ENCODE results near the gene UBE2QL1. TPM values are rescaled to one million over a fixed set of nuclear protein-coding genes. Genes with fewer than 3 reads are reported as not detected.

The UBE2QL1 gene
- total RNA-seq, 1 experiment from 2014 or later = 0.11 TPM

DNA sequence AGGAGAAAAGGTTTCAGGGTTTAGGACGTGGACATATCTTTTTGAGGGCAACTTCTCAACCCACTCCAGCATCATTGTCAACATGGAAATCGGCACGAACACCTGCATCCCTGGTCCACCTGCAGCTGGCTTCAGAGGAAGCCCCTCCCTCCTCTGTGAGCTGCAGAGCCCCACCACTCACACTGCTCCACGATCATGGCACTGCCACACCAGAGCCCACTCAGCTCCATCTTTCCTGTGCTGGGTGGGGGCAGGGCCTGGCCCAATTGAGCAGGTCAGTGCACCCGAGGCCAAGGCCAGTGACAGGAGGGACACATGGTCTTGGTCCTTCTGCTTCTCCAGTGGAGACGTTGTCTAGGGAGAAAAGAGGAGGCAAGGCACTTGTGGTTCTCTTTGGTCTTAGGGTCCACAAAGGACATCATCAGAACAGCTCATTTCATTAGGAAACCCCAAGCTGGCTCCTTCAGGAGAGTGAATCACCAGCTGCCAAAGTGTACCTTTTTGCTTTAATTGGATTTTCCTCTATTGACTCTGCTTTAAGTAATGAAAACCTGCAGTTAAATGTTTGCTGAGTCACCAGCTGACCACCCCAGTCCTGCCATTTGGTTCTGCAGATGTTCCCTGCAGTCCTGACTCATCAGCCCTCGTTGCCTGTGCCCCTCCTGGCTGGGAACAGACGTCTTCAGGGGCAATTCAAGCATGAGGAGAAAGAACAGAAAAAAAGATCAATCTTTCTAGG is 56.2 kb downstream of the UBE2QL1 start:
- Histone ChIP-seq H2BK20ac (ENCODE audit: low read depth, low read length, poor library complexity, severe bottlenecking) (no peak overlapping the region), H4K20me1 (ENCODE audit: control insufficient read depth, insufficient read depth, insufficient read length) (no peaks in the 10 kb centered on the region), H2BK5ac (ENCODE audit: insufficient read length, low read length) (no peak overlapping the region), H4K5ac (ENCODE audit: insufficient read length, low read depth, low read length) (no peak overlapping the region), H3K14ac (ENCODE audit: insufficient read depth, low read length) (no peak overlapping the region), H3K9ac (ENCODE audit: extremely low read depth, insufficient read length, low read length) (no peak overlapping the region), H2BK15ac (ENCODE audit: low read depth, low read length) (no peak overlapping the region), H3K9me3 (ENCODE audit: control insufficient read depth, low read depth, low read length) (no peaks in the 10 kb centered on the region), H3K4me1 (ENCODE audit: insufficient read depth, low read length) (no peaks in the 10 kb centered on the region), H3K27me3 (ENCODE audit: insufficient read depth, low read length) (no peaks in the 10 kb centered on the region), H3K23ac (ENCODE audit: insufficient read length, low read depth, low read length) (no peak overlapping the region), H2BK12ac (ENCODE audit: insufficient read length, low read depth, low read length) (no peak overlapping the region), H3K4me2 (ENCODE audit: insufficient read depth, insufficient read length, low read length) (no peak overlapping the region), H4K8ac (replicated peaks; ENCODE audit: insufficient read length, low read depth, low read length) (no peak overlapping the region), H2AK5ac (ENCODE audit: insufficient read length, low read length) (no peak overlapping the region), H3K27ac (ENCODE audit: insufficient read length, low read depth, low read length) (no peak overlapping the region), H3K4ac (ENCODE audit: low read depth, low read length) (no peak overlapping the region), H3K56ac (ENCODE audit: insufficient read length, low read depth, low read length) (no peak overlapping the region), H3T11ph (ENCODE audit: low read length) (no peak overlapping the region), H2AFZ (ENCODE audit: low read length) (no peak overlapping the region), H3K79me1 (ENCODE audit: insufficient read depth, low read depth, low read length, poor library complexity, severe bottlenecking) (no peaks in the 10 kb centered on the region), H3K18ac (ENCODE audit: insufficient read length, low read depth, low read length) (no peak overlapping the region), H4K91ac (ENCODE audit: insufficient read length, low read depth, low read length) (no peak overlapping the region), H2BK120ac (ENCODE audit: low read depth, low read length, poor library complexity, severe bottlenecking) (no peak overlapping the region), H3K79me2 (ENCODE audit: insufficient read depth, low read length) (no peaks in the 10 kb centered on the region), H3K23me2 (ENCODE audit: insufficient read length, low read depth, low read length, poor library complexity, severe bottlenecking) (peaks cover 3% of the 10 kb centered on the region)
- H3K4me3 Mint-ChIP-seq = no peak overlapping the region
- peaks cover 0 to 2% of the 10 kb centered on the region in 2 experiments; a peak in 3 of 5 replicates for H3K9me3 Mint-ChIP-seq
- peaks cover 4% of the 10 kb centered on the region for H3K27me3 Mint-ChIP-seq (ENCODE audit: low read depth)
- no peak for DNase-seq
- no CpG with 5 or more reads among the region's 8 CpGs for WGBS (ENCODE audit: extremely low coverage, insufficient read length, low lambda C conversion rate)
- no peaks in the 10 kb centered on the region for H3K4me1 Mint-ChIP-seq
- TF ChIP-seq, protein P1, sequence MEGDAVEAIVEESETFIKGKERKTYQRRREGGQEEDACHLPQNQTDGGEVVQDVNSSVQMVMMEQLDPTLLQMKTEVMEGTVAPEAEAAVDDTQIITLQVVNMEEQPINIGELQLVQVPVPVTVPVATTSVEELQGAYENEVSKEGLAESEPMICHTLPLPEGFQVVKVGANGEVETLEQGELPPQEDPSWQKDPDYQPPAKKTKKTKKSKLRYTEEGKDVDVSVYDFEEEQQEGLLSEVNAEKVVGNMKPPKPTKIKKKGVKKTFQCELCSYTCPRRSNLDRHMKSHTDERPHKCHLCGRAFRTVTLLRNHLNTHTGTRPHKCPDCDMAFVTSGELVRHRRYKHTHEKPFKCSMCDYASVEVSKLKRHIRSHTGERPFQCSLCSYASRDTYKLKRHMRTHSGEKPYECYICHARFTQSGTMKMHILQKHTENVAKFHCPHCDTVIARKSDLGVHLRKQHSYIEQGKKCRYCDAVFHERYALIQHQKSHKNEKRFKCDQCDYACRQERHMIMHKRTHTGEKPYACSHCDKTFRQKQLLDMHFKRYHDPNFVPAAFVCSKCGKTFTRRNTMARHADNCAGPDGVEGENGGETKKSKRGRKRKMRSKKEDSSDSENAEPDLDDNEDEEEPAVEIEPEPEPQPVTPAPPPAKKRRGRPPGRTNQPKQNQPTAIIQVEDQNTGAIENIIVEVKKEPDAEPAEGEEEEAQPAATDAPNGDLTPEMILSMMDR (conservative IDR thresholded peaks at IDR 0.05) = no peak
- no peak overlapping the region for H3K27ac Mint-ChIP-seq
- no peaks in the 10 kb centered on the region; a peak in 1 of 7 replicates for H3K36me3 Mint-ChIP-seq (ENCODE audit: insufficient read depth in 1 of 3, low read depth in 3 of 3)
